Adrenal gland (tissue), 5 donors: ENCODE measurements around the gene NLRP6.

Source experiments
- CTCF ChIP-seq, 6 experiments: fragments of 450-650 bp in 4 of 6; fragments of 200-600 bp in 2 of 6; sonication (generic) in 1 of 6; IDR thresholded peaks; 1 replicate in 5 of 6; 2 replicates in 1 of 6; pipeline versions ENCODE4 v1.5.1 to v1.8.0; 2016 to 2021; ENCODE audit warnings: antibody characterized with exemption in 6 of 6, mild to moderate bottlenecking in 2 of 6, moderate library complexity in 1 of 6
- POLR2A ChIP-seq, 2 donors: fragments of 450-650 bp; IDR thresholded peaks; one replicate each; pipeline ENCODE4 v1.6.1; 2017; ENCODE audit warnings: antibody characterized with exemption in 2 of 2, mild to moderate bottlenecking in 2 of 2, moderate library complexity in 1 of 2
- donor health status: DM: no; HTN: no; CAD: no.

- TF ChIP-seq CTCF (IDR thresholded peaks at IDR 0.05) (no peak), POLR2A (IDR thresholded peaks at IDR 0.05) (no peak)
Measured at GRCh38 chr11:292211-293121, 14.3 kb downstream of the NLRP6 start.
